GM19351 (cell line): ENCODE data around the gene NBPF14.
"Not testable (repeated sequence)": the region's sequence is repeated elsewhere in the genome, so short reads cannot be mapped to it uniquely, and the experiment has no call there.

ENCODE experiments used
- ATAC-seq: cut with Tn5 transposase; IDR thresholded peaks from one replicate; pipeline ENCODE4 v1.9.1; 2021; ENCODE audit warnings: mild to moderate bottlenecking, moderate library complexity; ENCODE audit not compliant: unreplicated experiment

The NBPF14 gene, protein sequence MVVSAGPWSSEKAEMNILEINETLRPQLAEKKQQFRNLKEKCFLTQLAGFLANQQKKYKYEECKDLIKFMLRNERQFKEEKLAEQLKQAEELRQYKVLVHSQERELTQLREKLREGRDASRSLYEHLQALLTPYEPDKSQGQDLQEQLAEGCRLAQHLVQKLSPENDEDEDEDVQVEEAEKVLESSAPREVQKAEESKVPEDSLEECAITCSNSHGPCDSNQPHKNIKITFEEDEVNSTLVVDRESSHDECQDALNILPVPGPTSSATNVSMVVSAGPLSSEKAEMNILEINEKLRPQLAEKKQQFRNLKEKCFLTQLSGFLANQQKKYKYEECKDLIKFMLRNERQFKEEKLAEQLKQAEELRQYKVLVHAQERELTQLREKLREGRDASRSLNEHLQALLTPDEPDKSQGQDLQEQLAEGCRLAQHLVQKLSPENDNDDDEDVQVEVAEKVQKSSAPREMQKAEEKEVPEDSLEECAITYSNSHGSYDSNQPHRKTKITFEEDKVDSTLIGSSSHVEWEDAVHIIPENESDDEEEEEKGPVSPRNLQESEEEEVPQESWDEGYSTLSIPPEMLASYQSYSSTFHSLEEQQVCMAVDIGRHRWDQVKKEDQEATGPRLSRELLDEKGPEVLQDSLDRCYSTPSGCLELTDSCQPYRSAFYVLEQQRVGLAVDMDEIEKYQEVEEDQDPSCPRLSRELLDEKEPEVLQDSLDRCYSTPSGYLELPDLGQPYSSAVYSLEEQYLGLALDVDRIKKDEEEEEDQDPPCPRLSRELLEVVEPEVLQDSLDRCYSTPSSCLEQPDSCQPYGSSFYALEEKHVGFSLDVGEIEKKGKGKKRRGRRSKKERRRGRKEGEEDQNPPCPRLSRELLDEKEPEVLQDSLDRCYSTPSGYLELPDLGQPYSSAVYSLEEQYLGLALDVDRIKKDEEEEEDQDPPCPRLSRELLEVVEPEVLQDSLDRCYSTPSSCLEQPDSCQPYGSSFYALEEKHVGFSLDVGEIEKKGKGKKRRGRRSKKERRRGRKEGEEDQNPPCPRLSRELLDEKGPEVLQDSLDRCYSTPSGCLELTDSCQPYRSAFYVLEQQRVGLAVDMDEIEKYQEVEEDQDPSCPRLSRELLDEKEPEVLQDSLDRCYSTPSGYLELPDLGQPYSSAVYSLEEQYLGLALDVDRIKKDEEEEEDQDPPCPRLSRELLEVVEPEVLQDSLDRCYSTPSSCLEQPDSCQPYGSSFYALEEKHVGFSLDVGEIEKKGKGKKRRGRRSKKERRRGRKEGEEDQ (N-terminal part only)

GRCh38 chr1:148595911-148596310 is at the start of gene NBPF14:
NBPF14 (minus strand) TSS chr1:148596011; CDS start chr1:148595717, 294 bp downstream.
- not testable (repeated sequence) for ATAC-seq

DNA sequence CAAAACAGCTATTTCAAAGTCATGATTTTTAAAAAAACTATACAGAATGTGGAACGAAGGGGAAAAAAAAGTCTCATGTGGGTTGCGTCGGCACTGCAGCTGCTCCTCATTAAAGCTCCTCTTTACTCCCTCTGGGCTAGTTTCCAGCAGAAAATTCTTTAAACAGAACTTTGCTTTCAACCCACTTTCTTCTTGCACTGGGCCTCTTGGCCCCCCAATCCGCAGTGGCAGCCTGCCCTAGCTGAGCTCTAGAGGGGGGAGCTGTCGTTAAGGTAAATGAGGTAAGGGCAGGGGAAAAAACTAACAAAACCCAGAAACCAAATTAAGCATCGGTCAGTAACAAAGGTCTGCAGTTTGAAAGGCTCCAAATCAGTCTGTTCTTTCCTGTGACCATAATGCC is 29.6 kb upstream of the NBPF14 start:
- not testable (repeated sequence) for ATAC-seq

DNA sequence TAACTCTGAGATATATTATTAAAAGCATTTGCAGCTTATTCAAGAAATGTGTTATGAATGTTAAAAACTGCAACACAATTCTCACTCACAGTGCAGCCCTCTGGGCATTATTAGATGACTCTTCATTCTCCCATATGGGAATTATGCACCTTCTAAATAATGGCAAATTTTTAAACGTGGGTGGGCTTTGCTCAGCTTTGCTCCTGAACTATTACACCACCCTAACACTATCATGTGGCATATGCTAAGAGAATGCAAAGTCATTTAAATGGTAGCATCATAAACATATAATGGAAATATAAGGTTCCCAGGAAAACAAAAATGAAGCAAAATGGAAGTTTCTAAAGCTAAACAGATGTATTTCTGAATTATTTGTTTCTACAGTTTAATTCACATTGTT is 22.4 kb upstream of the NBPF14 start:
- not testable (repeated sequence) for ATAC-seq

DNA sequence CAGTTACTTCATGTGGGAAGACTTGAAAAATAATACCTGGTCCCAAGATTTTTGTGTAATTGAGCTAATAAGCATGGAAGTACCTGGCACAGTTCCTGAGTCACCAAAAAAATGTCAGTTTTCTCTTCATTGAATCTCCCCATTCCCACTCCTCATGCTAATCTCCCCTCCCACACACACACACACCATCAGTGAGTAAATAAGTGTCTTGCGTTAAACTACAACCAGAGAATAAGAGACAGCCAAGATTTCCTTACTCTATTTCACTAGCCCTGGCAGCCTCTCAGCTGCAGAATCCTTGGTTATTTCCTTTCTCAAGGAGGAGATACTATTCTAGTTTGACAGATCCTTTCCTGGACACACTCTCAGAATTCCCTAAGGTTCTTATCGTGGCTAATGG is 9.5 kb upstream of the NBPF14 start:
- not testable (repeated sequence) for ATAC-seq

GRCh38 chr1:148595360-148595759 is 451 bp downstream of the NBPF14 start:
- ATAC-seq, result not testable (repeated sequence)

GRCh38 chr1:148591098-148591497 is 4.7 kb downstream of the NBPF14 start:
- not testable (repeated sequence) for ATAC-seq

DNA sequence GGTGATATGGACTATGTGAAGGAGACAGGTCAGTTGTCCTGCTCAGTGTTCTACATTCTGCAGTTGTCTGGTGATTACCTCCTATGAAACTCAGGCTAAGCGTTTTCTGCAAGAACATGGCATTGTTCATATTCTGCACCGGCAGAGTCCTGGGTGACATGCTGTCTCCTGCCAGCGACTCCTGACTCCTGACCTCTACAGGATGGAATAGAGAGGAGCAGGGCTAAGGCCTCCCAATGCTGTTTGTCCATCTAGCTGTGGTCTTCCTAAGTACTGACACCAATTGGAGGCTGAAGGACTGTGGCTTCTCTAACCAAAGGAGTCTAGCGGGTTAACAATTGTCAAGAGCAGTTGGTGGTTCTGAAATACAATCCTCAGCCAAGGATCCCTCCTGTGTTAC is 63.7 kb downstream of the NBPF14 start:
- not testable (repeated sequence) for ATAC-seq

DNA sequence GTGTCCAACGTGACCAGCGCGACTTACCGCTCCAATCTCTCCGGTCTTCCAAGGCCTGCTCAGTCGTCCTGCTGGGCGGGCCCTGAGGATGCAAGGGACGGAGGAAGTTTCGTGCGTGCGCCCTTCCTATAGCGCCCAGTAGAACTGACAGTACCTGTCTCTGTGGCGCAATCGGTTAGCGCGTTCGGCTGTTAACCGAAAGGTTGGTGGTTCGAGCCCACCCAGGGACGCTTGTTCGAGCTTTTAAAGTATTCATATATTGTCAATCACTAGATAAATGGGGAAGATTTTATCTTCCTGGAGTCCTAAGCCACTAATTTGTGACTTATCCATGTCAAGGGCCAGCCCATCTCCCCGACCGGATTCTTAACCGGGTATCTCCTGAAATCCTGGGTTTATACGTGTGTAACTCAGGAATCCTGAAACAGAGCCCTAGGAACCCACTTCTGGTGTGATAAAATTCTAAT is 66.7 kb downstream of the NBPF14 start:
- not testable (repeated sequence) for ATAC-seq

DNA sequence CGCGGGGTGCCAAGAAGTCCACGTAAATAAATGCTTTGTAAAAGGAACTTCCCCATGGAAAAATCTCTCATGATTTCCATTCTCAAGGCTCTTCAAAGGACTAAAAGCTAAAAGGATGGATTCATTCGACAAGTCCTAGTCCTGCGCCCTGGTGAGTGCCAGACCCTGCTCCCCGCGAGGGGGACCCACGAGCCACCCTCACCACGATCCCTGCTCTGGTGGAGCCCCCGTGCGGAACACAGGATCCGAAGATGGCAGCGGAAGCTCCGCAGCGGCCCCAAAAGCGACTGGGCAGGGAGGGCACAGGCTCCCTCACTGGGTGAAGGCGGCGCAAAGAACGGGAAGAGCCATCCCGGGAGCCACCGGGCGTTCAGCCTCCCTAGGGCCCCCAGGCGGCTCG is 67.2 kb downstream of the NBPF14 start:
- not testable (repeated sequence) for ATAC-seq

DNA sequence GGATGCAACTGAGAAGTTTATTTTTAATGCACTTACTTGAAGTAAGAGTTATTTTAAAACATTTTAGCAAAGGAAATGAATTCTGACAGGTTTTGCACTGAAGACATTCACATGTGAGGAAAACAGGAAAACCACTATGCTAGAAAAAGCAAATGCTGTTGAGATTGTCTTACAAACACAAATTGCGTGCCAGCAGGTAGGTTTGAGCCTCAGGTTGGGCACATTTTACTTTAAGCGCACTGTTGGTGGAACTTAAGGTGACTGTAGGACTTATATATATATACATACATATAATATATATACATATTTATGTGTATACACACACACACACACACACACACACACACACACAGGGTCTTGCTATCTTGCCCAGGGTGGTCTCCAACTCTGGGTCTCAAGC is 69.2 kb downstream of the NBPF14 start:
- ATAC-seq, result not testable (repeated sequence)

DNA sequence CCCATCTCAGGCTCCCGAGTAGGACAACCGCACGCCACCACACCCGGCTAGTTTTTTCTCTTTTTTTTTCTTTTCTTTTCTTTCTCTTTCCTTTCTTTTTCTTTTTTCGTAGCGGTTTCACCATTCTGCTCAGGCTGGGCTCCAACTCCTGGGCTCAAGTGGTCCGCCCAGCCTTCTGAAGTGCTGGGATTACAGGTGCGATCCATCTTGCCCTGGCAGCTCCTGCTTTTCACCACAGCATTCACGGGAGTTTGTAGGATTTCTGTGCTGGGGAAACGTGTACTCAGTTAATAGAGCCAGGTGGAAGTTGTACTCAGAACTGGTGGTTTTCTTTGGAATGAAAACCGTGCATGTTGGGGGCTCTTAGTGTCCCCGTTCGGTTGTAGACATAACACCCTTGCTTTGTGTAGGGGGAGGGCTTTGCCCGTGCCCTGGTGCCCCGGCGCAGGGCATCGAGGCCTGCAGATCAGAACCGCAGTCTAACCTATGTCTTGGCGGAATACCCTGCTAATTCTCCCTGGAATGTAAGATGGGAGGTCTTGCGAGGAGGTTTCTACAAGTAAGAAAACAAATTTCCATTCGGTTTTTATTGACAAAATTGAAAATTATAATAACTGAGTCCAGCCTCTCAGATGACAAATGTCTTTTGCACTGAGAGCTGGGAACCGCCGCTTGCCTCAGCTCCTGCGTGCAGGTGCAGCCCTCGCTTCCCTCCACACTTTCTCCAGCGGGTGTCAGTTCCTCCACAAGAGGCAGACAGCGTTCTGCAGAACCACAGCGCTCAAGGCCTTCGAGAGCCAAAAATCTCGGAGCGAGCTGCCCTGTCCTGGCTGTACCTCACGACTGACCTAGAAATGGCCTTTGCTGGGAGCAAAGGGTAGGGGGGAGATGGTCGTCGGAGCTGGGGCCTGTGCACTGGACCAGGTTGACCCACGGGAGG is 72.3 kb downstream of the NBPF14 start:
- not testable (repeated sequence) for ATAC-seq

DNA sequence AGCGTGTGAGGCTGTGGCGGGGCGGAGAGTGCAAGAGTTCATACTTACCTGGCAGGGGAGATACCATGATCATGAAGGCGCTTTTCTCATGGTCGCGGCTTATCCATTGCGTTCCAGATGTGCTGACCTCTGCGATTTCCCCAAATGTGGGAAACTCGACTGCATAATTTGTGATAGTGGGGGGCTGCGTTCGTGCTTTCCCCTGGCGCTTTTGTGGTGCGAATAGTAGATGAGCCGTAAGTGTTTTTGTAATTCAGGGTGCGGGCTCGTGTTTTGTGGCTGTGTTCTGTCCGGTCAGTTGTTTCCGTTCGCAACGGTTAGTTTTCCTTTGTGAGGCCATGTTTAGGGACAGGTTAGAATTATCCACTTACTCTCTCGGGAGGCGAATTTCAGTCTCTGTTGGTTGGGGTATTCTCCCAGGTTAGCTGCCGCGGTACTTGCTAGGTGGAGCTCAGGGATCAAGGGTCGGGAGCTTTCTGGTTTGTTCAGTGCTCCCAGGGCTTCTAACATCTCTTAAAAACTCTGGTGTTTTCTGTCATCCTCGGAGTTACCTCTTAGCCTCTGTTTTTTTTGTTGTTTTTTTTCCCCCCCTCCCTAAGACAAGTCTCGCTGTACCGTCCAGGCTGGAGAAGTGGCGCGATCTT is 73.1 kb downstream of the NBPF14 start:
- peak; percentile 82 for ATAC-seq

GRCh38 chr1:148522072-148522471 is 73.7 kb downstream of the NBPF14 start:
- not testable (repeated sequence) for ATAC-seq

GRCh38 chr1:148514310-148514709 is 81.5 kb downstream of the NBPF14 start:
- not testable (repeated sequence) for ATAC-seq

DNA sequence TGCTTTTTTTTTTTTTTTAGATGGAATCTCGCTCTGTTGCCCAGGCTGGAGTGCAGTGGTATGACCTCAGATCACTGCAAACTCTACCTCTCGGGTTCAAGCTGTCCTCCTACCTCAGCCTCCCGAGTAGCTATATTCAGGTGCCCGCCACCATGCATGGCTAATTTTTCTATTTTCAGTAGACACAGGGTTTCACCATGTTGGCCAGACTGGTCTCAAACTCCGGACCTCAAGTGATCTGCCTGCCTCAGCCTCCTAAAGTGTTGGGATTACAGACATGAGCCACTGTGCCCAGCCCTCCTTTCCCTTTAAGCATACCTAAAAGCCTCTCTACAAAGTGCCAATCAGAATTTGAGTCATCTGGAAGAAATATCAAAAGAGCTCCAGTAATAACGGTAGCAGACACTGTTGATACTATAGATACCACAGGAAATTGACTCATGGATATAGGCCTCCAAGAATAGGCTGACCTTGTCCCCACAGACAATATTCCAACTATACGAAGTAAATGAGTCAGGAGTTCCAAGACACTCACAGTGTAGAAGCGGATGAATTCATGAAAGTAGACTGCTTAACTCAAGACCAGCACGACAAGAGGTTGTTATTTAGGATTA is 83.1 kb downstream of the NBPF14 start:
- not testable (repeated sequence) for ATAC-seq

DNA sequence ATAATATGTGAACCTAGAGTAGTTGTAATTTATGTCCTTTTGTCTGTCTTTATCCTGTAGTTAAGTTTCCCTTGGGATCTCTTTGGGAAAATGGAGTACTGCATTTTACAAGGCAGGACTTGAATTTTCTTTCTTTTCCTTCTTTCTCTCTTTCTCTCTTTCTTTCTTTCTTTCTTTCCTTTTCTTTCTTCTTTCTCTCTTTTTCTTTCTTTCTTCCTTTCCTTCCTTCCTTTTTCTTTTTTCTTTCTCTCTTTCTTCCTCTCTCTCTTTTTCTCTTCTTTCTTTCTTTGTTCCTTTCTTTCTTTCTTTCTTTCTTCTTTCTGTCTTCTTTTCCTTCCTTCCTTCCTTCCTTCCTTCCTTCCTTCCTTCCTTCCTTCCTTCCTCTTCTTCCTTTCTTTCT is 101.9 kb downstream of the NBPF14 start:
- ATAC-seq, result not testable (repeated sequence)

GRCh38 chr1:148483029-148483428 is 112.8 kb downstream of the NBPF14 start, which contains the start of gene PPIAL4G:
PPIAL4G (minus strand) TSS chr1:148483302; CDS start chr1:148483252, 50 bp downstream.
- ATAC-seq, result not testable (repeated sequence)
